Activated naive CD4-positive, alpha-beta T cell treated with anti-CD3 and anti-CD28 coated beads, Interleukin-2, amount 50 U/mL, for 72 hours (primary cell): ENCODE measurements around the gene TUBB8B. TPM values are rescaled to one million over a fixed set of nuclear protein-coding genes. Genes with fewer than 3 reads are reported as not detected.
"Not testable (repeated sequence)": the region's sequence is repeated elsewhere in the genome, so short reads cannot be mapped to it uniquely, and the experiment has no call there.

Experiments used
- ATAC-seq, 2 donors: fragments of 150-1000 bp; cut with Tn5 transposase; 2 replicates each; pipeline ENCODE4 v1.10.0; 2021; ENCODE audit warnings: mild to moderate bottlenecking in 2 of 2, moderate library complexity in 2 of 2
- DNase-seq, 2 donors: peaks; one replicate each; pipeline ENCODE4 v3.0.0; 2021 to 2022; ENCODE audit warnings: low spot score in 2 of 2
- H3K27ac Mint-ChIP-seq, 2 donors: one replicate each; pipeline ENCODE4 v1.8.0; 2022; ENCODE audit warnings: mild to moderate bottlenecking in 2 of 2, mixed read lengths in 2 of 2
- H3K36me3 Mint-ChIP-seq, 2 donors: one replicate each; pipeline ENCODE4 v1.8.0; 2022; ENCODE audit warnings: mixed read lengths in 2 of 2
- H3K9me3 Mint-ChIP-seq, 2 donors: one replicate each; pipeline ENCODE4 v1.8.0; 2022; ENCODE audit warnings: mixed read lengths in 2 of 2
- total RNA-seq, 2 donors: library from RNA; stranded (reverse); gene quantifications; one replicate each; pipeline ENCODE4 v1.2.3, GENCODE V29; 2022

The TUBB8B gene
- total RNA-seq, 2 donors from 2014 or later = not detected

GRCh38 chr18:64279-64678 lies 14.9 kb upstream of the TUBB8B start:
- not testable (repeated sequence) for H3K36me3 Mint-ChIP-seq, H3K27ac Mint-ChIP-seq, H3K9me3 Mint-ChIP-seq, DNase-seq, ATAC-seq

- H3K27ac Mint-ChIP-seq, ATAC-seq, H3K9me3 Mint-ChIP-seq: not testable (repeated sequence)
Measured at GRCh38 chr18:63656-64055, 14.2 kb upstream of the TUBB8B start.

GRCh38 chr18:54388-54787 lies 5.0 kb upstream of the TUBB8B start:
- not testable (repeated sequence) for H3K27ac Mint-ChIP-seq, DNase-seq, H3K36me3 Mint-ChIP-seq, ATAC-seq
- H3K9me3 Mint-ChIP-seq = peaks cover 0 to 12% of the 10 kb centered on the region in 2 donors

More at GRCh38 chr18:63656-64055, 14.2 kb upstream of the TUBB8B start:
- DNase-seq, H3K36me3 Mint-ChIP-seq: not testable (repeated sequence)

GRCh38 chr18:48696-49095 lies 719 bp downstream of the TUBB8B start:
- not testable (repeated sequence) for DNase-seq, H3K36me3 Mint-ChIP-seq, H3K9me3 Mint-ChIP-seq, H3K27ac Mint-ChIP-seq, ATAC-seq

- not testable (repeated sequence) for H3K27ac Mint-ChIP-seq, H3K9me3 Mint-ChIP-seq, DNase-seq, H3K36me3 Mint-ChIP-seq
- peak in 1 of 2 donors; percentile 24 for ATAC-seq
Measured at GRCh38 chr18:13177-13576, 36.2 kb downstream of the TUBB8B start.

GRCh38 chr18:12773-13172 lies 36.6 kb downstream of the TUBB8B start:
- not testable (repeated sequence) for DNase-seq, H3K36me3 Mint-ChIP-seq, H3K9me3 Mint-ChIP-seq, H3K27ac Mint-ChIP-seq
- peak in 1 of 2 donors; percentile 30 for ATAC-seq

- peak; percentile 34 to 40 for ATAC-seq
- H3K36me3 Mint-ChIP-seq, DNase-seq, H3K27ac Mint-ChIP-seq, H3K9me3 Mint-ChIP-seq: not testable (repeated sequence)
Measured at GRCh38 chr18:11383-12274, 37.8 kb downstream of the TUBB8B start.

GRCh38 chr18:10624-11184 lies 38.7 kb downstream of the TUBB8B start:
- DNase-seq, H3K27ac Mint-ChIP-seq, H3K36me3 Mint-ChIP-seq, H3K9me3 Mint-ChIP-seq: not testable (repeated sequence)
- peak in 1 of 2 donors; percentile 20 for ATAC-seq

- ATAC-seq, DNase-seq, H3K27ac Mint-ChIP-seq, H3K36me3 Mint-ChIP-seq, H3K9me3 Mint-ChIP-seq: not testable (repeated sequence)
Measured at GRCh38 chr18:9937-10336, 39.5 kb downstream of the TUBB8B start.

Other genes starting within 250 kb of the TUBB8B start
- 10 to 100 TPM; 79.3 to 86.9 TPM for gene USP14, start 108.9 kb upstream of the TUBB8B start, total RNA-seq
- gene THOC1, start 218.4 kb upstream of the TUBB8B start, total RNA-seq = 100 to 1,000 TPM in 1 of 2 donors, 10 to 100 TPM in 1; 84.6 to 107 TPM